Glomerular visceral epithelial cell (primary cell): ENCODE results near the gene CEACAM3.

Source experiments
- DNase-seq: peaks from one replicate; pipeline ENCODE4 v3.0.0-alpha.2; 2016; ENCODE audit errors: extremely low spot score

CEACAM3 gene

DNA sequence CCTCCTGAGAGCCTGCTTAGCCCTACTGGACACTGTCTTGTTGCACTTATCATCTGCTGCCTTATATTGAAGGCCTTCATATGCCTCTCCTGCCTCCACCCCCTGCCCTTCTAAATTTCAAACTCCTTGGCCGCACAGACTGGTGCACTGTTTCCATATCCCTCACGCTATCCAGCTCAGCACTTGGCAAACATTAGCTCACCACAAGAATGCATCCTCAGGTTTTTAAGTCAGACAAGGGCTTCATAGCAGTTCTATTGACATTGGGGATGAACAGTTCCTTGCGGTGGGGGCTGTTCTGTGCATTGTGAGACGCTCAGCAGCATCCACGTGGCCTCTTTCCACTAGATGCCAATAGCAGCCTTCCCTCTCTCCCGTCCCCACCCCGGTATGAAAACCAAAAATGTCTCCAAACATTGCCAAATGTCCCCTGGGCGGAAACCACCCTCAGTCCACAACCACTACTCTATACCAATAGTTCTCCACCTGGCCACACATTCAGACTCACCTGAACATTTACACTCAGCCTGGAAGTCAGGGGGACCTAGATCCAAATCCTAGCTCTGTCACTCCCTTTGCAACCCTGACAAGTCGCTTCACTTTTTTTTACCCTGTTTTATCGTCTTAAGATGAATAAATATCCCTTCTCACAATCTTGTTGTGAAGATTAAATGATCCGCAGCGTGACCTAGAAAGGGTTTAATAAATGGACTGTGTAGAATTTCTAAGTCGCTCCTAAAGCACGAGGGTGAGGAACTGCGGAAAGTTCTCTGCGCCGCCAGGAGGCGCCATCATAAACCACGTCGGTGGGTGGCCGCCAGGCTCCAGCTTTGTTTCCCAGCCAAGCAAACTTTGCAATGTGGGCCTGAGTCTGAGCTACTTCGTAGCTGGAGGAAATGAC, 3.6 kb upstream of the CEACAM3 start:
- DNase-seq, result peak; percentile 35

DNA sequence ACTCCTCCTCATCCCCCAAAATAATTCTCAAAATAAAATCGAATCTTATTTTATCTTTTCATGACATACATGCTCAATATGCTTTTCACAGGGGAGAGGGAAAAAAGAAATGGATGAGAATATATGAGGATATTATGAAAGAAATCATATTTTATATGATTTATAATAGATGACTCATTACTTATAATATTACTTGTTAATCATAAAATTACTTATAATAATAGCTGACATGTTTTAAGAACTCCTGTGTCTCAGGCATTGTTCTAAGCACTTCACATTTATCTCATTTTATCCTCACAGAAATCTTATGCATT, 3.0 kb upstream of the CEACAM3 start:
- no peak for DNase-seq

DNA sequence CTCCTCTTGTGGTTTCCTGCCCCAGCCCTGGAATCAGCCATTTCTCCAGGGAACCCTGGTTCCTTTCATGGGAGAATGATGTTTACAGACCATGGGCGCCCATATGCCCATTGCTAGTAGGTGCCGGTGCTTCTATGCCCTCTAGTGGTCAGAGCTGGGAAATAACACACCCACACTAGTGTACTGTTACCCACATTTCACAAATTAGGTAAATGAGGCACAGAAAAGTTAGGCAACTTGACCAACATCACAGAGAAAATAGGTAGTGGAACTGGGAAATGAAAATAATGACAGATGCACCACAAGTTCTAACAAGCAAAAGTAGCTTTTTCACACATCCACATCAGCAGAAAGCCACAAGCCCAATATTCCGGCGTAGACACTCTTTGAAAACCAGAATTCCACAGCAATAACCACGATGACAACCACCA, 1.3 kb upstream of the CEACAM3 start:
- peak; percentile 44 for DNase-seq

DNA sequence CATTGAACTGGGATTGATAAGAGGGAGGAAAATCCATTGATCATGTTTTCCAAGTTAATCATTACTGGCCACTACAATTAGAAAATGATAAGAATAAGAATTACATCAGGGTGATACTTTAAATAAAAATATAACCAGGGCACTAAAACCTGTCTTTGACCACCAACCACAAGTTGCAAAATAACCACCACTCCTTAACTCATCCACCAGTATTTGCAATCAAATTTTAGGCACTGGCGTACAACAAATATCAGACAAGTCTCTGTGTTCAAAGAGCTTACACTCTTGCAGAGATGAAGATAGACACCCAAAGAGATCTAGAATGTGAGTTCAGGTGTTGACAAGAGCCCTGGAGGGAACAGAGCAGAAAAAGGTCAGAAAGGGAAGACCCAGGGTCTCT, 514 bp downstream of the CEACAM3 start:
- DNase-seq, result no peak

DNA sequence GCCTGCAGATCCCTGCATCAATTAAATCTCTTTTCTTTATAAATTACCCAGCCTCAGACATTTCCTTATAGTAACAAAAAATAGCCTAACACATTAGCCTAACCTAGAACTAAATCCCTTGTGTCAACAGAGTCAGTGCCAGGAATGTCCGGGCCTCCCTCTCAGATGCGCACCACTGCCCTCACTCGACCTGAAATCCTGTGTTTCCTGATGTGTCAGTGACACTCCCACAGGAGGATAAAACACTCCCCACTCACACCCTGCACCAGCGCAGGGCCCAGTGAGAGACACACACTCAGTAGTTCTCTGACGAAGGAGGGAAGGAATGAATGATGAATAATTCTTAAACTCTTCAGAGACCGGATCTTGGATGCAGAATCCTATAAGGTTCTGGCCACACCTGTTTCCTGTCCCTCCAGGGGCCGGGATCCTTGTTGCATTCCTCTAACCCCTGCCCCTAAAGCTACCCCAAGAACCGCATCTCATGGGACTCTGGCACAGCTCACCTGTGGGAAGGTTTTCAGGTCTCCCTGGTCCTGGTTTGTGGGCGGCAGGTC, 3.1 kb downstream of the CEACAM3 start:
- DNase-seq, result peak; percentile 49

DNA sequence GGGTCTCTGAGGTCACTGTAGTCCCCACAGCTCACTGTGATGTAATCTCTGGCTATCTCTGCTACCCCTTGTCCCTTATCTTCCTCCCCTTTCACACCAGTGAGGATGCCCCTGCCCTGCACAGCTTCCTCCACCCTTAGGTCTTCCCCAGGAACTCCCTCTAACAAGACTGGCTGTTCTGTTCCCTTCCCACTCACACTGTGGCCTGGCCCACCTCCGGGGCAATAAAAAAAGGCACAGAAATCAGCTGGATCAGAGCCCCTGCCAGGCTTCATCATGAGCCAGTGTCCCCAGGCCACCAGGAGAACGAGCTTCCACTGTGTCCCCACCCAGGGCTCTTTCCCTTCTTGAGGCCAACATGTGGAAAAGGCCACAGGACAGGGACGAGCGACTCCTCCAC, 4.6 kb downstream of the CEACAM3 start:
- no peak for DNase-seq

DNA sequence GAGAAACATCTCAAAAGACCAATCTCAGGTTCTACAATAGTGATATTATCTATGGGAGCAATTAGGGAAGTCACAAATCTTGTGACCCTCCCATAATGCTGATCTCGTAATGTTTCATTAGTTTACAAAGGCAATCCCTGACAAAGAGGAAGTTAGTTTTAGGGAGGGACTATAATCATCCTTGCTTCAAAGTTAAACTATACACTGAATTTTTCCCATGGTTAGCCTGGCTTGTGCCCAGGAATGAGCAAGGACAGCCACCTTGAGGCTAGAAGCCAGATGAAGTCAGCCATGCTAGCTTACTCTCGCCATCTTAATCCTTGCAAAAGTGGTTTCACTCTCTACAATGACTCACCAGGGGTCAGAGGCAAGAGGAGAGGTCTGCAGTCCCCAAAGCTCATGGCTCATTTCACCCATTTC, 5.4 kb downstream of the CEACAM3 start:
- no peak for DNase-seq

DNA sequence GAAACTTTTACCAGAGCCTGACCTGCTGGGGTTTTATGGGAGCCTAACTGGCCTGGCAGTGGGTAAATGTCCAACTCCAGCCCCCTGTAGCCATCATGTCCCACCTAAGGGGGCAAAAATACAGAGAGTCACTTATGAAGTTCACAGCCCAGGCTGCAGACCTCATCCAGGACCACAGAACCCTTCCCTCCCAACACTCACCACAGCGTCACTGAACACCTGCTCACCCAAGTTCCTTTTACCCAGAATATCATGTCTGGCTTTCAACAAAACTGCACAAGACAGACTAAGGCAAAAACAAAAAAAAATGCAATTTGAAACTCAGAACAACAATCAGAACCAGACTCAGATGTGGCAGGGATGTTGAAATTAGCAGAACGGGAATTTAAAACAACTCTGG, 6.4 kb downstream of the CEACAM3 start:
- DNase-seq, result no peak

DNA sequence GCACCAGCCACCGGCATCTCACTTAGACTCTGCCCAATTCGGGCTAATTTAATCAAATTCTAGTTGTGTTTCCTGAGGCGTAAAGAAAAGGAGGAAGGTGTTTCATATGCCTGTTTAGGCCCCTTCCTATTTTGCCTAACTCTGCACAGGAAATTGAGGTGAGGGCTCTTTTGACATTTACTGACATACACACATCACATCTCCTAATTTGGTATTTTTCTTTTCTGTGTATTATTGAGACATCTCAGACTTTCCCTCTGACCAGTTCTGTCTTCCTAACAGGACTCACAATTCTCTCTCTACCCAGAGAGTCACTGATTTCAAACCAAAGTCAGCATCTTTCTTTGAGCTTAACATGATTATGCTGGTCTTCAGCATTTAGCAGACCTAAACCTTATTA, 7.9 kb downstream of the CEACAM3 start:
- DNase-seq, result no peak

DNA sequence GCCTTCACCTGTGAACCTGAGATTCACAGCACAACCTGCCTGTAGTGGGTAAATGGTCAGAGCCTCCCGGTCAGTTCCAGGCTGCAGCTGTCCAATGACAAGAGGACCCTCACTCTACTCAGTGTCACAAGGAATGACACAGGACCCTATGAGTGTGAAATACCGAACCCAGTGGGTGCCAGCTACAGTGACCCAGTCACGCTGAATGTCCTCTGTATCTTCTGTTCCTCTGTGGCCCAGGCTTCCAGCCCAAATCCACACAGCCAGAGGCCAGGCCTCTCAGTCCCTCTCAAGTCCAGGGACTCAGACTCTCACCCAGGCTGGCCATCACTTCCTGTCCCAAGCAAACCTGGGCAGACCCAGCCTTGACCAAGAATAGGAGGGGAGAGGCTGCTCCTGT, 10.8 kb downstream of the CEACAM3 start:
- no peak for DNase-seq

DNA sequence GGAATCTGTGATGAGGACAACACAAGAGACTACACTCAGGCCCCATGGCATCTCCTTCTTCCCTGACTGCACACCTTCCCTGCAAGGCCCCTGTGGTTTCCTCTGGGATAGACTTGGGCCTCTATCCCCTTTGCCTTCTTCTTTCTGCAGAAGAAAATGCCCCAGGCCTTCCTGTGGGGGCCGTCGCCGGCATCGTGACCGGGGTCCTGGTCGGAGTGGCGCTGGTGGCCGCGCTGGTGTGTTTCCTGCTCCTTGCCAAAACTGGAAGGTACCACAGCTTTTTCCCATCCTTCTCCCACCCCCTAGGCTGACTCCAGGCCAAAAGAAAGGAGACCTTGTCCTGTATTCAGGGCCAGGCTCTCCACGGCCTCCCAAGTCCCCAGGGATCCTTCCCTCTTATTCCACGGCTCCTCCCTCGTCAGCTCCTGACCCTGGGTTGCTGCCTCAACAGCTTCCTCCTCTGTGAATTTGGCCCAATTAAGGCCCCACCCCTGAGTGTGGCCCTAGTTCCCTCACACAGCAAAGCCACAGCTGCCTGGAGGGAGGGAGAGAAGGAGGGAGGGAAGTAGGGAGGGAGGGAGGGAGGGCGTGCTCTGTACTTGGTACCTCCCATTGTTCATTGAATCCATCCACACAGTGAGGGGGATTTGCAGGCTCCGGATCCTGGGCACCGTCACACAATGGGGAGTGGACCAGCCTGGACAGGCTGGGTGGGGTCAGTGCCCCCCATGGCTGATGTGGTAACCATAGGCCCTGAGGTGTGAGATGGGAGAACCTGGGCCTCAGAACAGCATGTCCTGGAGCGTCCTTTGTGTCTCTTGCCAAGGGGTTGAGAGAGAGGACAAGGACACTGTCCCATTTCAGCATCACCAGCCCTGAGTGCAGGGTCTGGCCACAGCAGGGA, 12.5 kb downstream of the CEACAM3 start:
- DNase-seq, result no peak

DNA sequence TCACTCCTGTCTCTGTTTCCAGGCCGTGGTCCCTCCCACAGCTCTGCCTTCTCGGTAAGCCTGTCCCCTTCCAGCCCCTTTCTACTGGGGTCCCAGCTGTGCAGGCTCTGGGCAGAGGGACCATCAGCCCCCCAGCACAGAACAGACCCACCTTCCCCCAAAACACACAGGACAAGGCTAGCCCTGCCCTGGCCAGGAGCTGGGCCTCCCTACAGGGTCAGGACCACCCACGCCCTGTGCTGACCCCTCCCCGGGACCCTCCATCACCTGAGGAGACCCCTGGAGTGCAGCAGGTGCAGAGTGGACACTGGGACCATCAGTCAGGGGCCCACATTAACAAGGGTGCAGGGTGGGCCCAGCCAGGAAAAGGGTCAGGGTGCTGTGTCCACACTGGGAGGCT, 13.9 kb downstream of the CEACAM3 start:
- no peak for DNase-seq

DNA sequence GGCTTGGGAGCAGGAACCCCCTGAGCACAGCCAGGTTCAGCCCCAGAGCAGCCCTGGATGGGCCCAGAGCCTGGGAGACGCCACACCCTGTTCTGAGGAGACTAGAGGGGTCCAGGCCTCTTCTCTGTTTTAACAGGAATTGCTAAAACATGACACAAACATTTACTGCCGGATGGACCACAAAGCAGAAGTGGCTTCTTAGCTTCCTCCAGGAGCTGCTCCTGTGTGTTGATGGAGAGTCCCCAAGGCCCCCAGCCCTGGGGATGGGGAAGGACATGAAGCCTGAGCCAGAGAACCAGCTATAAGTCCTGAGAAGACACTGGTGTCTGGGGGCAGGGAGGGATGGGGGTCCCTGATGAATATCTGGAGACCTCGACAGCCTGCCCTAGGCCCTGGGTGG, 14.6 kb downstream of the CEACAM3 start:
- no peak for DNase-seq

DNA sequence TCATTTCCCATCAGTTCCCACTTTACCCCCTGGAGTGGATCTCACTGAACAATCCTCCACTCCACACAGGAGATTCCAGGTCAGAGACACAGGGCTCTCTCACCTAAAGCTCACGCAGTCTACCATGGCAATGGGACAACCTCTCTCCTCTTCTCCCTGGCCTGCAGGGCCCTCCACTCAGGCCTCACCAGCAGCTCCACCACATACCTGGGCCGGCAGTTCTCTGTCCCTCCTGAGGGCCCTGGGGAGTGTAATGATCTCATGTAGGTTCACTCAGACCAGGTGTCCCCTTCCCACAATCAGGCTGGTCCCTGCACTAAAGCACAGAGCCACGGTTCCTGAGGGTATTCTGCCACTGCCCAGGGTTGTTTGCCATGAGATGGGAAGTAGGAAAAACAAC, 15.6 kb downstream of the CEACAM3 start:
- DNase-seq, result no peak

DNA sequence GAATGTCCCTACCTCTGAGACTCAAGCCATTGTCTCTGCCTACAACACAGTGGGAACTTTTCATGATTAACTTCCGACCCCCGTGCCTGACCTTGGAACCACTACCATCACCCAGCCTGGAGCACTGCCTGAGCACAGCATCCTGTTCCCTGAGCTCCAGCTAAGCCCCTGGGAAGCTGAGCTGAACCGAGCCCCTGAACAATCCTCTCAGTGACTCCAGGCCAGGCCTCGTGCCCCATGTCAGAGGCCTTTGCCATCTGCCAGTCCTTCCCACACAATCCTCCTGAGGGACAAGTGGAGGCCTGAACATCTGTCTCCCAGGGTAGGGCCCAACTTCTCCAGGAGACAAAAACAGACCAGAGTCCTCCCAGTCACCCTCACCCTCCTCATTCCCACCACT, 17.5 kb downstream of the CEACAM3 start:
- DNase-seq, result no peak

DNA sequence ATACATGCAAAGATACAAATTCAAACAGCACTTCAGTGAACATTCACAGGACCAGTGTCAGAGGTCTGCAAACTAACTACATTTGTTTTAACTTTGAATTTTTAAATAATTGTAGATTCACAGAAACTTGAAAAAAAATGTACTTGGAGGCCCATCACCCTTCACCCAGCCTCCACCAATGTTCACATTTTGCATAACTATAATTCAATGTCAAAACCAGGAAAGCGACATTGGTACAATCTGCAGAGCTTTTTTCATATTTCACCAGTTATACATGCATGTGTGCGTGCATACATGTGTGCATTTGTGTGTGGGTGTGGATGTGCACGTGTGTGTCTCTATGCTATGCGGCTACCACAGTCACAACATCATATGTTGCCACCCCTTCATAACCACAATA, 18.9 kb downstream of the CEACAM3 start:
- DNase-seq, result no peak

DNA sequence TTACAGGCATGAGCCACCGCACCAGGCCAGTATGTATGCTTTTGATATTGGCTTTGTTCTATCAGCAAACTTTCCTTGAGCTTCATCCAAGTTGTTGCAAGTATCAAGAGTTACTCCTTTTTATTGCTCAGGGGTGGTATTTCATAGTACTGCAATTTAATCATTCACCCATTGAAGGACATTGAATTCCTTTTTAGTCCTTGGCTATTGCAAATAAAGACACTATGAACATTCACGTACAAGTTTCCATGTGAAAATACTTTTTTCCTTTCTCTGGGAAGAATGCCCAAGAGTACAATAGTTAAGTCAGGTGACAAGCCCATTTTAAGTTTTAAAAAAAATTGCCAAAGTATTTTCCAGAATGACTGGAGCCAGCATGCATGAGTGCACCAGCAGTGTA, 20.4 kb downstream of the CEACAM3 start:
- DNase-seq, result no peak

DNA sequence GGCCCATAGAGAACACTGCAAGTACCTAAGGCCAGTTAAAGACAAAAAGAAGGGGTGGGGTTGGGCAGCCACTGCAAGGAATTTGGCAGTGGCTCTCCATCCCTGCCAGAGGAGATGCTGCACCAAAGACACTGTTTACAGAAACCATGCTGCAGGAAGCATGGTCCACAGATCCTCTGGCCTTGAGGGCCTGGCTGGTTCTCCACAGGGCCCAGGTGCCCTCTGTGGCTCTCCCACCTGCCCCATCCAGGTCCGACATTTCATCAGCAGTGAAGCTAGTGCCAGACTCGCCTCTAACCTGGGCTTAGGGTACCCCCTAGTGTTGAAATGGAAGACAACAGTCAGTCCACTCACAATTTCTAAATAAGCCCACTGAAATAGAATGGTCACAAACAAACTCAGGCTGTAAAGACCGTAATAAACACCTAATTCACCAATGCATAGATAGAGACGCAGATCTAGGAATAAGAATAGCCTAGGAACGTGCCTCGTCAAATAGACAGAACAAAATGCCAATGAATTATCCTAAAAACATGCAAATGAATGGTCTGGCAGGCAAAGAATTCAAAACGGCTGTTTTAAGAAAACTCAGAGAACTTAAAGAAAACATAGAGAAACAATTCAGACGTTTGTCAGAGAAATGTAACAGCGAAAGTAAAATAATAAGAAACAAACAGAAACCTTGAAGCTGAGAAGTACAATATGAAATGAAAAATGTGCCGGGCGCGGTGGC, 24.8 kb downstream of the CEACAM3 start:
- peak; percentile 46 for DNase-seq

DNA sequence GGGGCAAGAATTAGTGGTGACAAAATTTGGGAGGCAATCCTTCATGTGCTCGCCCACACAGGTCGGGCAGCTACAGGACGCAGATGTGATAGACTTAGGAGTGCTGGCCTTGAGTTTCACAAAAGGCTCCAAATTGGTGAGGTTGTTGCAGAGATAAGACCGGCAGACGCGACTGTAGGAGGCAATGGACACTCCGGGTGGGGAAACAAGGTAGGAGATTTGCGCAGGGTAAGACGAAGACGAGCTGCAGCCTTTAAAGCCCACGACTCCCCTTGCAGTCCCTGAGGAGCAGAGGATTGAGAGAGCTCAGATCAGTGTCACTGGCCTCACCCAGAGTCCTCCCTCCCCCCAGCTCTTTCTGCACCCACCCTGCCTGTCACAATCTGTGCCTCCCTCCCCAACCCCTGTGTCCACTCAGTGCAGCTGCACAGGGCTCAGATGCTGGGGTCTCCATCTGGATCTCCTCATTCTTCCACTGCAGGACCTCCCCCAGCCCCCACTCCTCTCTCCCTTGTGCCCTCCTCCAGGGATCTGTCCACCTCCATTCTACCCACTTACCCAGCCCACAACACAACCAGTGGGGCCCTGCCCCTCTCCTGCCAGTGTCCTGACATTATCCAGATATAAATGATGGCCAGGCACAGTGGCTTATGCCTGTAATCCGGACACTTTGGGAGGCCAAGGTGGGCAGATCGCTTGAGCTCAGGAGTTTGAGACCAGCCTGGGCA, 41.8 kb downstream of the CEACAM3 start:
- no peak for DNase-seq

DNA sequence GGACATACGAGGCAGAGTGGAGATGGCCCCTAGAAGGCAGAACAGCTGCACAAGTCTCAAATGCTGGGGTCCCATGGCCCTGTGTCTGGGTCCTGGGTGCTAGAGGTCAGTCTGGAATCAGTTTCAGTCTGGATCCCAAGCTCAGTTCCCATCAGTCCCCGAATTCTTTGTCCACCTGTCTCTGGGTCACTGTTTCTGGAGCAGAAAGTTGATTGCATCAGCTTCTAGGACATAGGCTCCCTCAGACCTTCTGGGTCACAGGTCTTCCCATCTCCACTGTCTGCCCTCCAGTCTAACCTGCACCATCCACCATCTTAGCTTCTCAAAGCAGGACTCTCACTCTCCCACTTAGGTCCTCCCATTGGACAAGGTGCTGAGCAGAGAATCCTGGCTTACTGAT, 42.8 kb downstream of the CEACAM3 start:
- no peak for DNase-seq

DNA sequence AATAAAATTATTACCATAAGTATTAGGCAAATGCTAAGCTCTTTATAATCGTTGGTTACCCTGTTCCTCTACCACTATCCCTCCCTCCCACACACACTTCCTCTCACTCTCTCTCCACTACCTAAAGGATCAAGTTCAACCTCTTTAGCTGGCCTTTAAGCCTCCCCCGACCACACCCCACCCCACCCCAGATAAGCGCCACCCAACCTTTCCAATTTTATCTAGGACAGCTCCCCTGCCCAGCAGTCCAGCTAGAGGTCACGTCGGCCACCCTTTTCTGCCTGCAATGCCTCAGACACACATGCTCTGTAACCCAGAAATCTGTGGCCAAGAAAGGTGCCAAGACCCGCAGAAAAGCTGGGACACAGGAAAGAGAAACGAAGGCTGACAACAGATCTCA, 47.0 kb downstream of the CEACAM3 start:
- DNase-seq, result no peak
